H1 (cell line): ENCODE data around the gene TIAM2. TPM values are rescaled to one million over a fixed set of nuclear protein-coding genes. Genes with fewer than 3 reads are reported as not detected.

Experiments
- CHD7 ChIP-seq: fragments of 300-600 bp; sonication (generic); IDR thresholded peaks from 2 replicates; pipeline ENCODE4 v1.7.1; 2012; ENCODE audit warnings: low read length, moderate library complexity, mild to moderate bottlenecking, inconsistent platforms; ENCODE audit not compliant: insufficient replicate concordance
- EZH2 ChIP-seq: fragments of 200-600 bp; sonication (generic); IDR thresholded peaks from 2 replicates; pipeline ENCODE4 v1.7.1; 2012; ENCODE audit warnings: low read depth, mild to moderate bottlenecking, moderate library complexity, low read length, inconsistent platforms; ENCODE audit not compliant: severe bottlenecking
- HDAC2 ChIP-seq, 2 experiments: fragments of 300-600 bp in 1 of 2; sonication (generic) in 1 of 2; IDR thresholded peaks; 2 replicates each; pipeline ENCODE4 v1.6.1; 2011 to 2012; ENCODE audit warnings: low read depth in 2 of 2, low read length in 2 of 2, mild to moderate bottlenecking in 2 of 2, moderate library complexity in 2 of 2, borderline replicate concordance in 1 of 2, inconsistent platforms in 1 of 2
- KDM1A ChIP-seq: fragments of 200-600, 300-600 bp; sonication (generic); IDR thresholded peaks from 2 replicates; pipeline ENCODE4 v1.7.1; 2016; ENCODE audit warnings: mild to moderate bottlenecking, low read length, borderline replicate concordance
- POLR2A ChIP-seq, 2 experiments: IDR thresholded peaks; 1 replicate in 1 of 2; 2 replicates in 1 of 2; pipeline ENCODE4 v1.6.1; 2011; ENCODE audit warnings: low read depth in 2 of 2, low read length in 2 of 2, mild to moderate bottlenecking in 2 of 2; ENCODE audit errors: control extremely low read depth in 1 of 2
- POLR2AphosphoS5 ChIP-seq: IDR thresholded peaks from 2 replicates; pipeline ENCODE4 v1.6.1; 2011; ENCODE audit warnings: low read depth, low read length
- POU5F1 ChIP-seq: IDR thresholded peaks from 2 replicates; pipeline ENCODE4 v1.6.1; 2011; ENCODE audit warnings: low read depth, mild to moderate bottlenecking, low read length, moderate library complexity
- SIX5 ChIP-seq: IDR thresholded peaks from 2 replicates; pipeline ENCODE4 v1.6.1; 2011; ENCODE audit warnings: mild to moderate bottlenecking, low read depth, low read length
- SP1 ChIP-seq: IDR thresholded peaks from 2 replicates; pipeline ENCODE4 v1.6.1; 2011; ENCODE audit warnings: low read depth, low read length
- SP4 ChIP-seq: IDR thresholded peaks from 2 replicates; pipeline ENCODE4 v1.6.1; 2012; ENCODE audit warnings: low read length, inconsistent platforms
- polyA plus RNA-seq, 7 experiments: library from polyadenylated mRNA; depleted of rRNA in 3 of 7; stranded (reverse) in 5 of 7; unstranded in 2 of 7; fragments of >200 nt in 5 of 7; fragments of 200-250 nt in 2 of 7; gene quantifications; 1 replicate in 5 of 7; 2 replicates in 1 of 7; 4 replicates in 1 of 7; pipeline versions ENCODE4 v1.2.1 to v1.2.3, GENCODE V29; 2011 to 2013; ENCODE audit warnings: missing spikeins in 2 of 7, mixed read lengths in 2 of 7
- total RNA-seq: library from RNA; stranded (reverse); fragmentation: NEBNext Ultra II Directional; extraction: Animal tissue kit (Norgen Biotek cat#: 25700); gene quantifications from 2 replicates; pipeline ENCODE4 v1.2.1, GENCODE V29; 2021
- TF ChIP-seq, protein P1 (sequence below): IDR thresholded peaks from 2 replicates; pipeline ENCODE4 v1.6.1; 2012; ENCODE audit warnings: inconsistent platforms

TIAM2 gene
- total and polyA plus RNA-seq, 2 of the 8 experiments (the other 6 are each of a cell fraction or from before 2014, with no cell fraction given) = 7.4 to 23.9 TPM

DNA sequence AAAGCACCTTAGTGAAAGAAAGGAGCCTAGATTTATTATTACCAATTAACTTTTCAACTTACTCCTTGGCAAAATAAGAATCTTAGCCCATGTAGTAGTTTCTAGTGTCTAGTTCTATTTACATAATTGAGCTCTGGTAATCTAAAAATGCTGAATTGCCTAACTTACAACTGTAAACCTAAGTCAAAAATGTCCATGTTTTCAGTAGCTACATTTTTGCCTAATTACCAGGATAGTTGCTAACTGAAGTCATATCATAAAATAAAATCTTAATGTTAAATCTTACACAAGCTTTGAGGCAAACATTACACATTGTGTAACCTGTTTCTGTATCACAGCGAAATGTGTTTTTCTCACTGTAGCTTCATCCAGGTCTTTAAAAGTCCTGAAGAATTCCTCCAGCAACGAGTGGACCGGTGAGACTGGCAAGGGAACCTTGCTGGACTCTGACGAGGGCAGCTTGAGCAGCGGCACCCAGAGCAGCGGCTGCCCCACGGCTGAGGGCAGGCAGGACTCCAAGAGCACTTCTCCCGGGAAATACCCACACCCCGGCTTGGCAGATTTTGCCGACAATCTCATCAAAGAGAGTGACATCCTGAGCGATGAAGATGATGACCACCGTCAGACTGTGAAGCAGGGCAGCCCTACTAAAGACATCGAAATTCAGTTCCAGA lies 261.1 kb downstream of the TIAM2 start (continued):
- TF ChIP-seq CHD7 (no peak), SP4 (no peak), HDAC2 (IDR thresholded peaks at IDR 0.05; ENCODE audit: borderline replicate concordance in 1 of 2, low read depth in 2 of 2, low read length in 2 of 2) (no peak), POLR2A (IDR thresholded peaks at IDR 0.05; ENCODE audit: control extremely low read depth in 1 of 2, low read depth in 2 of 2, low read length in 2 of 2) (no peak), SP1 (no peak), SIX5 (no peak), POU5F1 (no peak), POLR2AphosphoS5 (no peak), KDM1A (no peak), EZH2 (no peak)
- TF ChIP-seq, protein P1, sequence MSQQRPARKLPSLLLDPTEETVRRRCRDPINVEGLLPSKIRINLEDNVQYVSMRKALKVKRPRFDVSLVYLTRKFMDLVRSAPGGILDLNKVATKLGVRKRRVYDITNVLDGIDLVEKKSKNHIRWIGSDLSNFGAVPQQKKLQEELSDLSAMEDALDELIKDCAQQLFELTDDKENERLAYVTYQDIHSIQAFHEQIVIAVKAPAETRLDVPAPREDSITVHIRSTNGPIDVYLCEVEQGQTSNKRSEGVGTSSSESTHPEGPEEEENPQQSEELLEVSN = no peak
